A549 (cell line): Measurements from ENCODE around the gene CLDN4.

Experiments used
- CEBPB ChIP-seq, 2 experiments: fragments of >200 bp in 1 of 2; sonication (Bioruptor Twin) in 1 of 2; formaldehyde crosslinking in 1 of 2; IDR thresholded peaks; 2 replicates each; pipeline ENCODE4 v1.6.1; 2012 to 2016
- CHD2 ChIP-seq: fragments of 150-350 bp; IDR thresholded peaks from 2 replicates; pipeline ENCODE4 v1.6.1; 2014; ENCODE audit warnings: low read length; ENCODE audit not compliant: partially characterized antibody
- CTCF ChIP-seq: fragments of >200 bp; sonication (Bioruptor Twin); formaldehyde crosslinking; IDR thresholded peaks from 3 replicates; pipeline ENCODE4 v1.5.1; 2016
- HOXA7 ChIP-seq: fragments of 250-450 bp; sonication (Bioruptor Pico); IDR thresholded peaks from 2 replicates; pipeline ENCODE4 v1.5.0; 2020; ENCODE audit warnings: mild to moderate bottlenecking, moderate library complexity
- JUNB ChIP-seq: fragments of >200 bp; sonication (Bioruptor Twin); formaldehyde crosslinking; IDR thresholded peaks from 2 replicates; pipeline ENCODE4 v1.6.1; 2016
- POLR2A ChIP-seq: IDR thresholded peaks from 2 replicates; pipeline ENCODE4 v1.6.1; 2012; ENCODE audit warnings: mild to moderate bottlenecking, low read length
- RAD21 ChIP-seq, 2 experiments: fragments of >200 bp in 1 of 2; sonication (Bioruptor Twin) in 1 of 2; formaldehyde crosslinking in 1 of 2; IDR thresholded peaks in 1 of 2; conservative IDR thresholded peaks in 1 of 2; 2 replicates in 1 of 2; 3 replicates in 1 of 2; pipeline ENCODE4 v1.6.1; 2012 to 2018; ENCODE audit warnings: inconsistent platforms in 1 of 2
- RNF2 ChIP-seq: fragments of 200-600 bp; sonication (generic); IDR thresholded peaks from 2 replicates; pipeline ENCODE4 v1.6.1; 2016; ENCODE audit warnings: low read depth, mild to moderate bottlenecking, antibody characterized with exemption, moderate library complexity, borderline replicate concordance
- ZFP36 ChIP-seq: fragments of 450-650 bp; IDR thresholded peaks from 2 replicates; pipeline ENCODE4 v1.6.1; 2014; ENCODE audit warnings: borderline replicate concordance; ENCODE audit not compliant: partially characterized antibody

DNA sequence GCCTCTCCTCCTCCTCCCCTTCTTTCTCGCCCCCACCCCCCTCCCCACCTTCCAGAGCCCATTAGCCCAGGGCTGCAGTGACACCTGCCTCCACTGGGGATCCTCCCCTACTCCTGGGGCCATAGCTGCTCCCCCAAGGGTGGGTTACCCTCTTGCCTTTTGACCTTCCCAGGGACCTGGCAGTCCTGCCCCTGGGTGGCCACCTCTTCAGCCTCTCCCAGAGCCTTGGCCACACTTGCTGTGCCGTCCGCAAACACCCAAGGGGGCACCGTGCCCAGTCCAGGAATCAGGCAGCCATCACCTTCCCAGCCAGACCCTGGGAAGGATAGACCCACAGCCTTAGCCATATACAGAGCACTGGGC, 19.8 kb upstream of the CLDN4 start:
- no peak for TF ChIP-seq RAD21 (conservative IDR thresholded peaks at IDR 0.05 in 1 of 2, IDR thresholded peaks at IDR 0.05 in 1 of 2)
- TF ChIP-seq JUNB, result no peak
- no peak for TF ChIP-seq POLR2A
- TF ChIP-seq CTCF, result no peak
- TF ChIP-seq RNF2, result no peak
- no peak for TF ChIP-seq CEBPB (IDR thresholded peaks at IDR 0.05)
- TF ChIP-seq HOXA7 (CRISPR knock-in tag), result no peak
- no peak for TF ChIP-seq ZFP36
- TF ChIP-seq CHD2, result no peak
